NCI-H2081 (cell line): ENCODE data around the gene RPS19BP1.
"Not testable (repeated sequence)": the region's sequence is repeated elsewhere in the genome, so short reads cannot be mapped to it uniquely, and the experiment has no call there.

Source experiments
- DNase-seq, 2 experiments: peaks; one replicate each; lab custom pipeline; 2025; lab: John Stamatoyannopoulos, UW

RPS19BP1 gene

DNA sequence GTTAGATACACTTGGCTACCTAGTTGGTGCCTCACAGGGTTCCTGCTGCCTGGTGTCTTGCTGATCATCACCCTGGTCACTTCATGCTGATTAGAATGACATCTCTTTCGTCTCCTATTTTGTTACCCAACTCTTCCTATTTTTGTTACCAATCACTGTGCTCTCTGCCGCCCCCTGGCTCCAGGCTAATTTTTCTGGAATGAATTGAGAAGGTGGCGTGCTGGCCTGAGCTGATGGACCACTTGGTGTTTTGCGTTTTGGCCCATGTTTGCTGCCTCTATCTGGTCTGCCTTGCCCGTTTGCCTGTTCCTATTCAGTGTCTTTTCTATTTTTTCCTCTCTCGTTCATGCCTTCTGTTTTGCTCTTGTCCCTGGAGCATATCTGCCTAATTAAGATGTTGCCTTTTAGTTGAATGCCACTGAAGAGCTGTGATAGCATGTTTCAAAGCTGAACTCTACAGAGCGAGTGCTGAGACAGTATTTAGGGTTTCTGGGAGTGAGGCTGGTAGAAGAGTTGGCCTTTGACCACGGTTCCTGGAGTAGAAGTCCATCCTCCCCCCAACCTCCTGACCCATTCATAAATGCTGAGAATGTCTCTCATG lies 18.1 kb downstream of the RPS19BP1 start:
- no peak for DNase-seq

GRCh38 chr22:39513791-39514190 lies 18.8 kb downstream of the RPS19BP1 start:
- DNase-seq: no peak

DNA sequence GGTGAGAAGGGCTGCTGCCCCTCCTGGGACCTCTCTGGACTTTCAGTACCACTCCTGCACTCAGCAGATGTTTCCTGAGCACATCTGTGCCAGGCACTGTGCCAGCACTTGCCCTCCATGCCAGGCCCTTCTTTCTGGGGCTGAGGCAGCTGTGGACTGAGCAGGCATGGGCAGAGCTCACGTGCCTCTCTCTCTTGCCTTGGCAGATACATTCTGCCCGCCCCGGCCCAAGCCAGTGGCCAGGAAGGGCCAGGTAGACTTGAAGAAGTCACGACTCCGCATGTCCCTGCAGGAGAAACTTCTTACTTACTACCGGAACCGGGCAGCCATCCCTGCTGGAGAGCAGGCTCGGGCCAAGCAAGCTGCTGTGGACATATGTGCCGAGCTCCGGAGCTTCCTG lies 20.5 kb downstream of the RPS19BP1 start:
- no peak for DNase-seq

- DNase-seq: no peak
Measured at GRCh38 chr22:39511226-39511625, 21.3 kb downstream of the RPS19BP1 start.

DNA sequence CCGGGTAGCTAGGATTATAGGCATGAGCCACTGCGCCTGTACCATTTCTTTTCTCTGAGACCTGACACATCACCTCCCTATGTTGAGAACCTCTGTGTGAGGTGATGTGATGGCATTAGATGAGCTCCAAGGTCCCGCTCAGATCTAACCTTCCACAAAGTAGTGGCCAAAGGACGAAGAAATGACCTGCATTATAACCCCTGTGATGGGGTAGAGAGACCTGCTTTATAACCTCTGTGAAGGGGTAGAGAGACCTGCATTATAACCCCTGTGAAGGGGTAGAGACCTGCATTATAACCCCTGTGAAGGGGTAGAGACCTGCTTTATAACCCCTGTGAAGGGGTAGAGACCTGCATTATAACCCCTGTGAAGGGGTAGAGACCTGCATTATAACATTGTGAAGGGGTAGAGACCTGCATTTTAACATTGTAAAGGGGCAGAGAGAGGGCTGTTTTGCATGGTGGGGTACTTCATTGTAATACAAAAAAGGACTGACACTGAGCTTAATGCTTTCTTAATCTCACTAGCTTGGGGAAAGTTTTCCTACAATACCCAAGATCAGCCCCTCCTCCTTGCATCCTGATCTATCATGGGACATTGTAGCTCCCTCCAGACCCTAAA lies 21.9 kb downstream of the RPS19BP1 start:
- no peak for DNase-seq

DNA sequence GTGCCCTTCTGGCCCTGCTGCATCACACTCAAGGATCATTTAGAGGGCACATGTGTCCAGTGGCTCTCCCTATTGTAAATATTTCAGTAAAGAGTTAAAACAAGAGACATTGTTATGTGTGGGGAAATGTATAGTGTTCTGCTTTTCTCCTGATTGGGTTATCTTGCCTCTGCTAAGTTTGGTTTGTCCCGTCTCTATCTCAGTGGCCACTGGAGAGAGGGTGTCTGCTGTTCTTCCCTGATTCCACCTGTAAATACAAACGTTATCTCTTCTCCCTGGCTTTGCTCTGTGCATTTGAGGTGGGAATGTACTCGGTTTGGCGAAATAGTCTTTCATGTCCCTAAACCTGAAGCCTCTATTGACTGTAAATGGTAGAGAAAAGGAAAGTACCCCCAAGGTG lies 24.2 kb downstream of the RPS19BP1 start:
- DNase-seq: no peak

DNA sequence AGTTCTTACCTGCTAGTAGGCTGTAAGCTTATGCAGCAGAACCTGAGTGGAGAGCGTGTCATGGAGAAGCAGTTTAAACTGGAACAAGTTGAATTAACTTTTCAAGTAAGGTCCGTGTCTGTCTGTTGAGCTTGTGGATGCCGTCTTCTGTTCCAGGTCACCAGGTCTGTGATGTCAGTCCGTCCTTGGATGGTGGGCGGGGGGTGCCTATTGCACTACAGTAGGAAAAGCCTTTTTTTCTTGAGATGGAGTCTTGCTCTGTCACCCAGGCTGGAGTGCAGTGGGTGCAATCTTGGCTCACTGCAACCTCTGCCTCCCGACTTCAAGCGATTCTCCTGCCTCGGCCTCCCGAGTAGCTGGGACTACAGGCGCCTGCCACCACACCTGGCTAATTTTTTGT lies 25.5 kb downstream of the RPS19BP1 start:
- not testable (repeated sequence) for DNase-seq

- no peak for DNase-seq
Measured at GRCh38 chr22:39504071-39504470, 28.5 kb downstream of the RPS19BP1 start.

GRCh38 chr22:39503630-39504029 lies 28.9 kb downstream of the RPS19BP1 start:
- no peak for DNase-seq

DNA sequence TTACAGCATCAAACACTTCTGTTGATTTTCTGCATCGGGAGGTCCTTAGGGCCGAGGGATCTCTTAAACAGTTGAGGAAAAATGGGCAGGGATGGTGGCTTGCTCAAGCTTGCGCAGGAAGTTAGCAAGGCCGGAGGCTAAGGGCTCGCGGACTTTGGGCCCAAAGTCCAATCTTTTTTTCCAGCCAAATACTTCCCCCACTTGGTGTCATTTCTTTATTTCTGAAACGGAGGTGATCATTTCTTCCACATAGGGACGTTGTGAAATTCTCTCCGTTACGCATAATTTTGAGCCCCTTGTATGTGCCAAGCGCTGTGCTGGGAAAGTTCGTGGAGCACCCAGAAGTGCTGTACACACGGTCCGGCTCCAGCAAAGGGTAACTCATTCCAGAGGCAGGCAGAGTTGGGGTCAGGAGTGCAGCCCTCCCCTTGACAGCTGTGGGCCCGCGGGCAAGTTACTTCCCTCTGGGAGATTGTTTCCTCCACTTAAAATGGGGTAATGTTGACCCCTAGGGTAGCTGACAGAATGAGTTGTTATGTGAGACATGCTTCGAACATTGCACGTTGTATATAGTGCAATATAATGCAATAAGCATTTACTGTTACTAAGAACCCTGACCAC lies 29.6 kb downstream of the RPS19BP1 start:
- DNase-seq: no peak

GRCh38 chr22:39502109-39502788 lies 30.3 kb downstream of the RPS19BP1 start, which contains the start of gene MIEF1:
TSS of gene MIEF1 (plus strand) at chr22:39502290. CDS start at chr22:39511295, 9,005 bp downstream.
- peak; percentile 84 to 89 for DNase-seq

DNA sequence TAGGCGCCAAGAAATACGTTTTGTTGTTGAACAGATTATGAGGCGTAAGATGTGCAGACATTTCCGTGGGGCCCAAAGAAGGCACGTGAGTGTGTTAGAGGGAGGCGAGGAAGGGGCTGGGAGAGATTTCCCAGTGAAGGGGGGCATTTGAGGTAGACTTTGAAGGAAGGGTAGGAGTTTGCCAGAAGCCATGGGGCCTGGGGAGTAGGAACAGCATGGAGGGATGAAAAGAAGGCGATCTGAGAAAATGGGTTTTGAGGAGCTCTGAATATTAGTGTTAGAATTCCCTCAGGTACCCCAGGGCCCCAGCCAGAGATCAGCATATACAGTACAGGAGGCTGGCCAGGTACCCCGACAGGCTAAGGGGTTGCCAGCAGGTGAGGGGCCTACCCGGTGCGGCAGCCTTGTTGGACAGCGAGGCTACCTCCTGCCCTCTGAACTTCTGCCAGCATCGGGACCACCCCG lies 30.9 kb downstream of the RPS19BP1 start:
- no peak for DNase-seq

GRCh38 chr22:39500101-39500500 lies 32.4 kb downstream of the RPS19BP1 start:
- DNase-seq: no peak

DNA sequence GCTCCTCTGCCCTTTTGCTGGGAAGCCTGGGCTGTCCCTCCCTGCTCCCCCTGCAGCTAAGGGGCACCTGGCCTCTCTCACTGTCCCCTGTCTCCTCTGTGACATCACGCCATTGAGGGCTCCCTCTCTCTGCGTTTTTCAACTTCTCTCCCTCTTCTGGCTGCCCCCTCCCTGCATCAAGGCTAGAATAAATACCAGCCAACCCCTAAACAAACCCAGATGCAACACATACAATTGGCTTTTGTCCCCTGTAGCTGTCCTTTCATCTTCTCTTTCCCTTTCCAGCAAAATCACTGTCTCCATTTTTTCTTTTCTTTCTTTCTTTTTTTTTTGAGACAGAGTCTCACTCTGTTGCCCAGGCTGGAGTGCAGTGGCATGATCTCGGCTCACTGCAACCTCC lies 33.7 kb downstream of the RPS19BP1 start:
- peak in 1 of 2 experiments; percentile 63 for DNase-seq

- DNase-seq: peak; percentile 85 to 96
Measured at GRCh38 chr22:39498368-39498767, 34.2 kb downstream of the RPS19BP1 start.

- DNase-seq: no peak
Measured at GRCh38 chr22:39497429-39497828, 35.1 kb downstream of the RPS19BP1 start.

- peak; percentile 49 to 51 for DNase-seq
Measured at GRCh38 chr22:39496131-39496838, 36.3 kb downstream of the RPS19BP1 start.

GRCh38 chr22:39494471-39495120 lies 38.0 kb downstream of the RPS19BP1 start:
- no peak for DNase-seq

DNA sequence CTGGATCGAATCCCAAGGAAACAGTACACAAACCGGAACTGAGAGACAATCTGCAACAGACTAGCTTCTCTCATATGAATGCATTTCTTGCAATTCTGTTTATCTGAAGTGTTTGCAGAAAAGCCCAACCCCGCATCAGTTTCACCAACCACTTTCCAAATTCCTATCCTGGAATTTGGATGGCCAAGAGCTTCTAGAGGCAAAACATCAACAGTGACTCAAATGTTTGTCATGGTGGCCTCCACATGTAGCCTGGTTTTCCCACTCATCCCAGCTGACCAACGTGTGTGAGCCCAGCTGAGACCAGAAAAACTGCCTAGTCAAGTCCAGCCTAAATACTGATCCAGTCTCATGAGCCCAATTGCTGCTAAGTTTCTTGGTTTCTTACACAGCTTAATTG lies 38.8 kb downstream of the RPS19BP1 start:
- DNase-seq: no peak

GRCh38 chr22:39492186-39492585 lies 40.4 kb downstream of the RPS19BP1 start:
- DNase-seq: no peak

GRCh38 chr22:39491696-39492095 lies 40.9 kb downstream of the RPS19BP1 start:
- DNase-seq: no peak
